ENCODE results near the gene MSLN. TPM values are rescaled to one million over a fixed set of nuclear protein-coding genes. Genes with fewer than 3 reads are reported as not detected.

The MSLN gene
- polyA plus RNA-seq, 2 of the 4 experiments (the other 2 are of a cell fraction): 2.4 to 3.6 TPM

- peaks cover 25% of the 10 kb centered on the region for H3K4me1 ChIP-seq
- H3K9me3 ChIP-seq: no peaks in the 10 kb centered on the region
- WGBS (ENCODE audit: missing lambda C conversion rate): 97% methylated on average over 13 of the region's 23 CpGs
- H3K4me3 ChIP-seq: no peak overlapping the region
- ChIA-PET CTCF (interaction anchor here (1.3 to 9.9 kb wide), 2 partner anchors 79 to 264 kb away, joined by 4 to 169 read pairs; partner anchors contain the start of gene METRN), POLR2A (no interaction called here)
- H3K4me2 ChIP-seq: no peak overlapping the region
- TF ChIP-seq KDM1A (IDR thresholded peaks at IDR 0.05; ENCODE audit: low read depth) (no peak), RCOR1 (IDR thresholded peaks at IDR 0.05; ENCODE audit: low read depth, low read length) (no peak), PBX3 (IDR thresholded peaks at IDR 0.05) (no peak), HOXA7 (CRISPR knock-in tag; IDR thresholded peaks at IDR 0.05) (no peak), CBX8 (IDR thresholded peaks at IDR 0.05) (no peak), HMGXB4 (CRISPR knock-in tag; IDR thresholded peaks at IDR 0.05; ENCODE audit: borderline replicate concordance) (no peak), BHLHE40 (IDR thresholded peaks at IDR 0.05; ENCODE audit: low read depth, low read length) (no peak), ZSCAN20 (CRISPR knock-in tag; IDR thresholded peaks at IDR 0.05) (no peak), PHF8 (IDR thresholded peaks at IDR 0.05; ENCODE audit: borderline replicate concordance, low read depth) (no peak), CHD2 (IDR thresholded peaks at IDR 0.05; ENCODE audit: low read length, partially characterized antibody) (no peak), REST (IDR thresholded peaks at IDR 0.05) (no peak), ZFP36 (IDR thresholded peaks at IDR 0.05; ENCODE audit: borderline replicate concordance, partially characterized antibody) (no peak), SREBF2 (IDR thresholded peaks at IDR 0.05) (no peak), CTCF (IDR thresholded peaks at IDR 0.05) (no peak)
- TF ChIP-seq, protein P1, sequence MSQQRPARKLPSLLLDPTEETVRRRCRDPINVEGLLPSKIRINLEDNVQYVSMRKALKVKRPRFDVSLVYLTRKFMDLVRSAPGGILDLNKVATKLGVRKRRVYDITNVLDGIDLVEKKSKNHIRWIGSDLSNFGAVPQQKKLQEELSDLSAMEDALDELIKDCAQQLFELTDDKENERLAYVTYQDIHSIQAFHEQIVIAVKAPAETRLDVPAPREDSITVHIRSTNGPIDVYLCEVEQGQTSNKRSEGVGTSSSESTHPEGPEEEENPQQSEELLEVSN (IDR thresholded peaks at IDR 0.05; ENCODE audit: borderline replicate concordance, low read depth): no peak
- H3K27ac ChIP-seq: no peak overlapping the region
- FAIRE-seq (no peak), ATAC-seq (no peak), DNase-seq (ENCODE audit: low read depth in 1 of 2, low spot score in 1 of 2) (no peak)
Measured at GRCh38 chr16:791131-791530, 30.6 kb downstream of the MSLN start.

- no peak for FAIRE-seq
- no peak overlapping the region for H3K4me2 ChIP-seq
- CTCF ChIA-PET: interaction anchor here (0.9 to 1.3 kb wide), 2 partner anchors 262 to 265 kb away, joined by 3 read pairs; no protein-coding TSS in a partner anchor
- no peak for ATAC-seq
- no peaks in the 10 kb centered on the region for H3K9me3 ChIP-seq
- POLR2A ChIA-PET: no interaction called here
- 91% methylated on average over 28 of the region's 46 CpGs for WGBS (ENCODE audit: missing lambda C conversion rate)
- no peak overlapping the region for H3K4me3 ChIP-seq
- peaks cover 26% of the 10 kb centered on the region for H3K4me1 ChIP-seq
- H3K27ac ChIP-seq: no peak overlapping the region
- no peak for DNase-seq (ENCODE audit: low read depth in 1 of 2, low spot score in 1 of 2)
- TF ChIP-seq HOXA7 (CRISPR knock-in tag; IDR thresholded peaks at IDR 0.05): no peak
- TF ChIP-seq RARB (CRISPR knock-in tag; IDR thresholded peaks at IDR 0.05): no peak
- no peak for TF ChIP-seq GATA3 (IDR thresholded peaks at IDR 0.05; ENCODE audit: borderline replicate concordance)
- TF ChIP-seq RAD21 (conservative IDR thresholded peaks at IDR 0.05 in 1 of 2, IDR thresholded peaks at IDR 0.05 in 1 of 2): no peak
- no peak for TF ChIP-seq HEYL (CRISPR knock-in tag; IDR thresholded peaks at IDR 0.05)
- no peak for TF ChIP-seq CEBPB (IDR thresholded peaks at IDR 0.05)
- no peak for TF ChIP-seq MAZ (IDR thresholded peaks at IDR 0.05; ENCODE audit: borderline replicate concordance, low read depth, low read length)
- no peak for TF ChIP-seq HOXB13 (CRISPR knock-in tag; IDR thresholded peaks at IDR 0.05; ENCODE audit: low read depth)
- no peak for TF ChIP-seq ZC3H11A (IDR thresholded peaks at IDR 0.05)
- no peak for TF ChIP-seq CTCF (IDR thresholded peaks at IDR 0.05)
- no peak for TF ChIP-seq TFCP2L1 (CRISPR knock-in tag; IDR thresholded peaks at IDR 0.05)
- no peak for TF ChIP-seq RNF2 (IDR thresholded peaks at IDR 0.05; ENCODE audit: borderline replicate concordance, low read depth)
Measured at GRCh38 chr16:792221-792995, 31.9 kb downstream of the MSLN start.
